Daoy (cell line): ENCODE data around the gene MIA2. TPM values are rescaled to one million over a fixed set of nuclear protein-coding genes. Genes with fewer than 3 reads are reported as not detected.
"Not testable (repeated sequence)": the region's sequence is repeated elsewhere in the genome, so short reads cannot be mapped to it uniquely, and the experiment has no call there.

Experiments
- DNase-seq: peaks from one replicate; pipeline ENCODE4 v3.0.0-alpha.2; 2015; ENCODE audit warnings: low read depth
- total RNA-seq: library from RNA; depleted of rRNA; stranded (reverse); fragments of >200 nt; shearing (Covaris generic); gene quantifications from 2 replicates; pipeline ENCODE4 v1.2.3, GENCODE V29; 2014

The MIA2 gene
- total RNA-seq, 1 experiment from 2014 or later: 19.1 TPM

DNA sequence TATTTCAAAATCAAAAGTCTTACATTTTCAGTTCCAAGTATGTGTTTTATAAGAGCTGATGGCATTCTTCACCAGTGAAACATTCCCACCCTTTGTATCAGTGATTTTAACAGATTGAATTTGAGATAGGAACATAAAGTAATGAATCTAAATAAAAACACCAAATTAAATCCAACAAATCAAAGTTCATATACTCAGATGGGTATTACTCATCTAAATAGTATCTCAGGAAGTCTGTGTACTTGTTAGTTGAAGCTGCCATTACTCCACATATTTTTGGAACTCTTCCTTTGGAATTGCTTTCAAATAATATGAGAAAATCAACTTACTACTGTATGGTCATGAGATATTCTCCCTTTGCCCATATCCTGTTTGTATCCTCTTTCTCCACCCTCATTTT, 89.1 kb downstream of the MIA2 start:
- DNase-seq: no peak

DNA sequence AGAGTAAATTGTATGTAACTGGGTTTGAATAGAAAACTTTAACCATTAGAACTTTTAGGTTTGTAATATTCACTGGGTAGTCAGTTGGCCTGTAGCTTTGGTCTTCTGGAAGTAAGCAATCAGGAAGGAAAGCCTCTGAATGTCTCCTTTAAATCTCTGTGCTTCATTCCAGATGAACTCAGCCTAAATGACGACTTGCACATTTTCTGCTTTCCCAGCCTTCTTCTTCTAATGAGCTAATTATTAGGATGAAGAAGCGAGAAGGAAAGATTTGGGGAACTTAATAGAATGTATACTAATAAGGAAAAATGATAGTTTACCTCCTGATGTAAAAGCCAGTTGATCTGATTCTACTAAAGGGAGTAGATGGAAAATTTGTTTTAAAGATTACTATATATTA, 90.4 kb downstream of the MIA2 start:
- DNase-seq: no peak

DNA sequence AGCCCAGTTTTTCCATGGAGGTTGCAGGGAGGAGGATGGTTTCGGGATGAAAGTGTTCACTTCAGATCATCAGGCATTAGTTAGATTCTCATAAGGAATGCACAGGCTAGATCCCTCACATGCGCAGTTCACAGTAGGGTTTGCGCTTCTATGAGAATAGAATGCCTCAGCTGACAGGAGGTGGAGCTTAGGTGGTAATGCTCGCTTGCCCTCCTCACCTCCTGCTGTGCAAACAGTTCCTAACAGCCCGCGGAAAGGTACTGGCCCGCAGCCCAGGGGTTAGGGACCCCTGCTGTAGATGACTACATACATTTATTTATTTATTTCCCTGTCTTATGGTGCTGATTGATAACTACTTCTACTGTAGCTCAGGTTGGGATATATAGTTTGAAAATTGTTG, 105.3 kb downstream of the MIA2 start:
- DNase-seq: peak; percentile 5

DNA sequence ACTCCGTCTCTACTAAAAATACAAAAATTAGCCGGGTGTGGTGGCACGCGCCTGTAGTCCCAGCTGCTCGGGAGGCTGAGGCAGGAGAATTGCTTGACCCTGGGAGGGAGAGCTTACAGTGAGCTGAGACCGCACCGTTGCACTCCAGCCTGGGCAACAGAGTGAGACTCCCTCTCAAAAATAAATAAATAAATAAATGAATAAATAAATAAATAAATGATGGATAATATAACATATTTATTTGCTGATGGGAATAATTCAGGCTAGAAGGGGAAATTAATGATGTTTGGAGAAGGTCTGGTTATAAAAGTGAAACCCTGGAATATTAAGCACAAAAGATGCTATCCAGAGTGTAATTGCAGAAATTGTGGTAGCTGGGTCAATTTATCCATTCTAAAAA, 107.4 kb downstream of the MIA2 start:
- not testable (repeated sequence) for DNase-seq

DNA sequence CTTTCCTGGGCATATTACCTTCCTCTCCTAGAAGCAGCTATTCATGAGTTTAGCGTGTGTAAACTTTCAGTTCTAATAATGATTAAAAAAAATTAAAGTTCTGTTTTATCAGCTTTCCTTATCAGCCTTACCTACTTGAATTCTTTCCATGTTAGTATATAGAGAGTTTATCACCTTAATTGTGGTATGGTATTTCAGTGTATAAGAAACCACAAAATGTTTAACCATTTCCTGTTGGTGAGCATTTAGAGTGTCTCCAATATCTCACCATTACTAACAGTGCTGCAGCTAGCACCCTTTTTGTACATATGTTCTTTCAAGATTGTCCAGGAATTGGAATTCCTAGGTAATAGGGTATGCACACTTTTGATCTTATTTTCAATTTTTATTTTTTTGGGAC, 109.1 kb downstream of the MIA2 start:
- no peak for DNase-seq

DNA sequence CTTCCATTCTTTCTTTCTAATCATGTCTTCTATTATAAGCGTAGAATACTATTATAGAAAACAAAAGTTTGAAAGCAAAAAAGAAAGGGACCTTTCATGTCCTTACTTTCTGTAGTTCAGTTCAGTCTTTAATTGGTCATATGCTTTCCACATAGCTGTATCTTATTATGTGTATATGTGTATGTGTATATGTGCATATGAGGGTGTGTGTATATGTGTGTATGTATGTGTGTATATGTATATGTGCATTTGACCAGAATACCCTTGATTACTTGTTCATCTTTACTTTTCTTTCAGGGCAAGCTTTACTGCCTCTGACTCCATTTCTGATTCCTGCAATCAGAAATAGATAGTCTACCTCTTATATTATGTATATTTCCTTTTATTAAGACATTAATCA, 109.9 kb downstream of the MIA2 start:
- DNase-seq: no peak

DNA sequence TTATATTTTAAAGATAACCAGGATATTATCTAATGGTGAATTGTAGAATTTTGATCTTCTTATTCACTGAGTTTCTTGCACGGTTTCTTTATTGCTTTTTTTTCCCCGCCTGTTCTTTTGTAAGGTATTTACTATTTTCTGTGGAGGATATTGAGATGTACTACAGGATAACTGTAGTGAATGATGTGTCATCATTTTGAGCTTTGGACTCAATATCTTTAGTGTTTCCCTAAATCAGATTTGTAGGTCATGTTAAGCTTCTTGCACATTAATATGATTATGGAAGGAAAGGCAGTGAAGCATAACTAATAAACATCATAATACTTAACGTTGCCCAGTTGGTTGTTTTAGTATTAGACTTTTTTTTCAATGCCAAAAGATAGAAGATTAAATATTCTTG, 117.2 kb downstream of the MIA2 start:
- DNase-seq: no peak

DNA sequence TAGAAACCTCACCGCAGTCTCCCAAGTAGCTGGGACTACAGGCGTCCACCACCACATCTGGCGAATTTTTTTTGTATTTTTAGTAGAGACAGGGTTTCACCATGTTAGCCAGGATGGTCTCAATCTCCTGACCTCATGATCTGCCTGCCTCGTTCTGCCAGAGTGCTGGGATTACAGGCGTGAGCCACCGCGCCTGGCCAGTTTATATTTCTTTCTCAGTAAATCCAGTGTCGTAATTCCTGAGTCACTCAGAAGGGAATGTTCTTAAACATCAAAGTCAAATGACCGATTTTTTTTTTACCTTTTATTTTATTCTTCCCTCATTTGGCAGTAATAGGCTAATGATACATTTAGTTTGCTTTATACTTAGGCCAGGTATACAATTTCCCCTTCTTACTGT, 118.0 kb downstream of the MIA2 start:
- DNase-seq: no peak

DNA sequence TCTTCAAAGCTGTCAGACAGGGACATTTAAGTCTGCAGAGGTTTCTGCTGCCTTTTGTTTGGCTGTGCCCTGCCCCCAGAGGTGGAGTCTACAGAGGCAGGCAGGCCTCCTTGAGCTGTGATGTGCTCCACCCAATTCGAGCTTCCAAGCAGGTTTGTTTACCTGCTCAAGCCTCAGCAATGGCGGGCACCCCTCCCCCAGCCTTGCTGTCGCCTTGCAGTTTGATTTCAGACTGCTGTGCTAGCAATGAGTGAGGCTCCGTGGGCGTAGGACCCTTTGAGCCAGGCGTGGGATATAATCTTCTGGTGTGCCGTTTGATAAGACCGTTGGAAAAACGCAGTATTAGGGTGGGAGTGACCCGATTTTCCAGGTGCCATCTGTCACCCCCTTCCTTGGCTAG, 125.4 kb downstream of the MIA2 start:
- DNase-seq: not testable (repeated sequence)

DNA sequence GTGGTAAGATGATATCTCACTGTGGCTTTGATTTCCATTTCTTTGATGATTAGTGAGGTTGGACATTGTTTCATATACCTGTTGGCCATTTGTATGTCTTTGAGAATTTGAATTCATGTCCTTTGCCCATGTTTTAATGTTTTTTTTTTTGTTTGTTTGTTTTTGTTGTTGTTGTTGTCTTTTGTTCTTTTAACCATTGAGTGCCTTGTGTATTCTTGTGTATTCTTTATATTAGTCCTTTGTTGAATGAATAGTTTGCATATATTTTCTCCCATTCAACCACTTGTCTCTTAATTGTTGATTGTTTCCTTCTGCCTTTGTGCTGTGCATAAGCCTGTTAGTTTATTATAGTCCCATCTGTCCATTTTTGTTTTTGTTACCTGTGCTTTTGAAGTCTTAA, 126.6 kb downstream of the MIA2 start:
- no peak for DNase-seq

DNA sequence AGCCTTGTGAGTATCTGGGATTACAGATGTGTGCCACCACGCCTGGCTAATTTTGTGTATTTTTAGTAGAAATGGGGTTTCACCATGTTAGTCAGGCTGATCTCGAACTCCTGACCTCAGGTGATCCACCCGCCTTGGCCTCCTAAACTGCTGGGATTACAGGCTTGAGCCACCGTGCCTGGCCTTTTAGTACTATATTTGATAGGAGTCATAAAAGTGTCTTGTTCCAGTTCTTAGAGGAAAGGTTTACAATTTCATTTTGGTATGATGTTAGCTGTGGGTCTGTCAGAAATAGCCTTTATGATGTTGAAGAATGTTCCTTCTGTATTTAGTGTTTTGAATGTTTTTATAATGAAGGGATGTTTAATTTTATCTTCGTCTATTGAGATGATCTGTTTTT, 127.8 kb downstream of the MIA2 start:
- DNase-seq: not testable (repeated sequence)

DNA sequence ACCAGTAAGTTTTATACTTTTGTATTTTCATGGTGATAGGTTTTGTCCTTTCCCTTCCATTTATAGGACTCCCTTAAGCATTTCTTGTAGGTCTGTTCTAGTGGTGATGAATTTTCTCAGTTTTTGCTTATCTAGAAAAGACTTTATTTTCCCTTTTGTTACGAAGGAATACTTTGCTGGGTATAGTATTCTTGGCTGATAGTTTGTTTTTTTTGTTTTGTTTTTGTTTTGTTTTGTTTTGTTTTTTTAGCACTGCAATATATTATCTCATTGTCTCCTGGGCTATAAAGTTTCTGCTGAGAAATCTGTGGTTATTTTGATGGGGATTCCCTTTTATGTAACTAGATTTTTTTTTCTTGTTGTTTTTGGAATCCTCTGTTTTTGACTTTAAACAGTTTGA, 130.8 kb downstream of the MIA2 start:
- DNase-seq: no peak

DNA sequence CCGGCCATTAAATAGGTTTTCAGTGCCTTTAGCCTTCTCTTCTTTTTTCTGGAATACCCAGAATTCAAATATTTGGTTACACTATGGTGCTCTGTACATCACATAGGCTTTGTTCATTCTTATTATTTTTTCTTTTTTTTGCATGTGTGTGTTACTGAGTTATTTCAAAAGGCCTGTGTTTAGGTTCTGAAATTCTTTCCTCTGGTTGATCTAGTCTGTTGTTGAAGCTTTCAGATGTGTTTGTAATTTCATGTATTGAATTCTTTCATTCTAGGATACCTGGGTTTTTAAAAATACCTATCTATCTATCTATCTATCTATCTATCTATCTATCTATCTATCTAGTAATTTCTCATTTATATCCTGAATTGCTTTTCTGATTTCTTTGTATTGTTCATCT, 131.6 kb downstream of the MIA2 start:
- no peak for DNase-seq

DNA sequence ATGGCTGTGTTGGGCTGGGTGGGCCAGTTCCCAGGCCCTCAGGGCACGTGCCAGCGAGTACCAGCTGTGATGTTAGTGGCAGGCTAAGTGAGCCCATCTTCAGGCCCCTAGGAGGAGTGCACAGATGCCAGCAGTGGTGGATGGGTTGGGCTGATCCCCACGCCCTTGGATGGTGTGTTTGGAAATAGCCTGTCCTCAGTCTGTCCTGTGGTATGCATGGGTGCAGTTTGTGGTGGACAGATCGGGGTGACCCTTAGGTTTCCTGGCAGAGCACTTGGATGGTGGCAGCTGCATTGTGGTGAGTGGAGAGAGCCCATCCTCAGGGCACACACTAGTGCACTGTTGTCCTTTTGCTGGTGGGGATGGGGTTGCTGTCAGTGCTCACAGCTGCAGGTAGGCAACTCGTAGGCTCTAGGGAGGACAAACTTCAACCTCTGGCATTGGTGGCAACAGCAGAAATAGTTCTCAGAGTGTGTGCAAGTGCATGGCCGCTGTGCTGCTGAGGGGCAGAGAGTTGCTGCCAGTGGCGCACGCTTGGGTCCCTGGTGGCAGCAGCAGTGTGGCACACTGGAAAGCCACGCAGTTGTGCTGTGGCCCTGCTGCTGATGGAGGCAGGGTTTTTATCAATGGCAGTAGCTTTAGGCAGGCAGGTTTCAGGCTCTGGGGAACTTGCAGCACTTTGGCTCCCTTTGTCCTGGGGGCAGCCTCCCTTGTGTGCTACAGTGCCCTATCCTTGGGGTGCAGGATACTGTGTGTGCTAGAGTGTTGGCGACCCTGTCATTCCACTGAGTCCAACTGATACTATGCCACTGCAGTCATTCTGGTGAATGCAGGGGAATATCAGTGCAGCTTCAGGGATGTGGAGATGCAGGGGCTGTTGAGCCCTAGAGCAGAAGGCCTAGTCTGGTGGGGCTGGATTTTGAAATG, 133.0 kb downstream of the MIA2 start:
- DNase-seq: no peak

DNA sequence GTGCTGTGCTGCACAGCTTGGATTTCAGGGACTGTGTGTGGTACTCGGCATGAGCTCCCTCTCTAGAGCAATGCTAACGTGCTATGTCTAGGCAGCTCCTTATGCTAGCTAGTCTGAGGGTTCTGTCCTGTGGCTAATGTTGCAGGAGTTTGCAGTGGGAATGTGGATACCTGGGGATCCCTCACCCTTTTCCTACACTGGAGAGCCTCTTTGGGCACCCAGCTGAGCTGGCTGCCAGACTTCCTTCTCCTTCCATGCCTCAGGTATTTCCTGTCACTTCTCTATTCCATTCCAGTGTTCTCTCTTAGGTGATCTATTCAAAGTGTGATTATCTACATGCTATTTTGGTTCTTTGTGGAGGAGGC, 133.7 kb downstream of the MIA2 start:
- no peak for DNase-seq

DNA sequence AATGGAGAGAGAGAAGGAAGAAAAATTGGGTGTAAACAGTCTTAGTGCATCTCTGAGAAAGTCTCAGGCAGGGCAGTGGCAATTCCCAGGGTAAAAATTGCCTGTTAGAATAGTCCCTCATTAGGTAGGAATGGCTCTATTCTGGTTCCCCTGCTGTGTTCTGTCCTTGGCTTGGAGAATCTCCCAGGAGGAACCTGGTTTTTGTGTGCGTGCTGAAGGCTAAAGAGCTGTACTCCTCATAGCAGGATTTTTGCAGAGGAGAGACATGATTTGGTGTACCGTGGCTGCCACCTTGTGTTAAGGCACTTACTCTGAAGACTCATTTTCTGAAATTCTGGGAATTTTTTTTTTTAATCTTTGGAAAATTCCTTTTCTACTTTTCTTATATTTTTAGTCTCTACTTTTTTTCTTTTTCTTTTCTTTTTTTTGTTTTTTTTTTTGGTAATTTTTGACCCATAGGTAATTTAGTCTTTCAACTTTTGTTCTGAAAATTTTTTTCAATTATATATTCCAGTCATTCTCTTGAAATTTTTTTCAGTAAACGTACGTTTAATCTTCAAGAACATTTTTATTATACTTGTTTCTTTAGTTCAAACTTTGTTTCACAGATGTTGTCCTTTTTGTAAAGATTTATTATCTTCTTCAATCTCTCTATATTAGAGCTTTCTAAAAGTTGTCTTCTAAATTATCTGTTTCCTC, 134.7 kb downstream of the MIA2 start:
- peak; percentile 62 for DNase-seq

DNA sequence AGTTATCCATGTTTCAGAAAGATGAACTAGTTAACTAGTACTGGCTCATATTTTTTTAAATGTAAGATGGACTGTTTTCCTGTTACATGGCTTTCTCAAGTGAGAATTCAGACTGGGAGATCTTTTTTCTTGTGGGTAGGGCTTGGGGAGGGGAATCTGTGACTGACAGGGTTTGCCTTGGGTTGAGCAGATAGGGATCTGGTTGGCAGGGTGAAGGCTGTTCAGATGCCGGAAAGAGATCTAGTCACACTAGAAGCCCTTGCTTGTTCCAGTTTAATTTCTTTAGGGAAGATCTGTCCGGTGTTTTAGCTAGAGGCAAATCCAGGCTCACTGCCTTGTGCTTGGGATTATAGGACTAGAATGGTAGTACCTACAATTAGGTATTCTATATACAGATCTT, 135.3 kb downstream of the MIA2 start:
- DNase-seq: no peak

DNA sequence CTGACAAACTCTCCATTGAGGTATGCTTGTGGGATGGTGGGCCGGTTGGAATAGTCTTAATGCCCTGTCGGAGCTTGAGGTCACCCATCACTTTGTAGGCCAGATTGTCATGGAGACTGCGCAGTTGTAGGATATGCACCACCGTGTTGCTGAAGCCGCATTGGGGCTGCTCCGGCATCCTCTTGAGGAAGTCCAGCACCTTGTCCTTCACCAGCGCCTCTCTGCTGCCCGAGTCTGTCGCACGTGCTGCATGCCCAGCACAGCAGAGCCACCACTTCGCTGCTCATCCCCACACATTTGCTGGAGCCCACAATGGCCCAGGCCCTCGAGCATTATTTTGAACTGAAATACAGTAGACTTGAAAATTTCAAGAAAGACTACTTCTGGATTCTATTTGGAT, 136.7 kb downstream of the MIA2 start:
- DNase-seq: no peak

DNA sequence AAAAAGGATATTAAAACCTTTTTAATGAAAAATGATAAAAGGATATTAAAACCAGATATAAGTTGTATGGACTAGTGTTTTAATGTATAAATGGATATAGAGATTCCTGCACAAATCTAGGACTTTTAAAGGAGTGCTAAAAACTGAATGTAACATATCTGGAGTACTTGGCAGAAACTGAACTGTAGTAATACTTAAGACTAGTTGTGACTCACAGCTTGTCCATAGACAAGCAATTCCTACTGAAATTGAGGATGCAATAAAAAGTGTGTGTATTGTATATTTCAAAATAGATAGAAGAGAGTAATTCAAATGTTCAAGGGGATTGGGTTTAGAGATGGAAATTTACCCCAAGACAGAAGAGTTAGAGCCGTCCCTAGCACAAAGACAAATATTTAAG, 138.9 kb downstream of the MIA2 start:
- no peak for DNase-seq

DNA sequence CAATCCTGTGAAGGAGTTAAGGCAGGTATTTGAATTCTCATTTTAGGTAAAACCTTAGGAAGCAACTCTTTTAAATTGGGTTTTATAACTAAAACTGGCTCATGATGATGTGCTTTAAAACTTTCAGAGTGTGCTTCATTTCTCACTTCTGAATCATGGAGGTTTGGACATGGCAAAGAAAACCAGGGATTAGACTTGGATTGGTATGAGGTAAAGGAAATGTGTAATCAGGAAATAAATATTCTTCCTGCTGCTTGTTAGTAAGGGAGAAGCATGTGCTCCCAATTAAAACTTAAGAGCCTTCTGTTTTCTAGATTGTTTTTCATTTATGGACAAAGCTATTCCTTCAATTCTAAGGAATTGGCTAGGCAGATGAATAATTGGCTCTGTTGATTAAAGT, 141.1 kb downstream of the MIA2 start:
- DNase-seq: peak; percentile 12

DNA sequence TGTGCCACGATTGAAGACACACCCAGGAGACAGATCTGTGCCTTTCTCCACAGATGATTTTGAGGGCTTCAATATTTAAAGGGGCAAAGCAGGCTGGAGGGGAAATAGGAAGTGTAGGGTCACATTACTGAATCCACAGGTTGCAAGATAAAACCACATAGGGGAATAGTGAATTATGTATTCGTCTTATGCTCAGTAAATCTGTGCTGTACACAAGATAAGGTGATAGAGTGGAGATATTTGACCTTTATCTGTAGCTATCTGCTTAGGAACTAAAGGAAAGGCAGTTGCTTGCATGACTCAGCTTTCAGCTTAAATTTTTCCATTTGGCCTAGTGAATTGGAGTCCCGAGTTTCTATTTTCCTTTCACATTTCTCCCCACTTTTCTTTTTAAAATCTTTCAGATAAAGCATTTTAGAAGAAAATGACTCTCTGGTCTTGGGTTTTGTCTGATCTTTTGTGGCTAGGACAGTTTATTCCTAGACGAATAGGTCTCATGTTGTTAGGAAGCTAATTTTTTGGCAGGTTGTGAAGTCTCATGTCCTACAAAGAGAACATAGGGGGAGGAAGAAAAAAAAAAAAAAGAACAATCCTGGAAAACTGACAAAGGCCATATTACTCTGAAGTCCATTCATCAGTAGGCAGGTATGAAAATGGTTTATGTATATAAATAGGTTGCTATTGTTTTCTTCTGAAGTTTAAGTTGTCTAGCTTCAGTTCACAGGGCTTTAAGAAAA, 143.1 kb downstream of the MIA2 start:
- peak; percentile 15 for DNase-seq

DNA sequence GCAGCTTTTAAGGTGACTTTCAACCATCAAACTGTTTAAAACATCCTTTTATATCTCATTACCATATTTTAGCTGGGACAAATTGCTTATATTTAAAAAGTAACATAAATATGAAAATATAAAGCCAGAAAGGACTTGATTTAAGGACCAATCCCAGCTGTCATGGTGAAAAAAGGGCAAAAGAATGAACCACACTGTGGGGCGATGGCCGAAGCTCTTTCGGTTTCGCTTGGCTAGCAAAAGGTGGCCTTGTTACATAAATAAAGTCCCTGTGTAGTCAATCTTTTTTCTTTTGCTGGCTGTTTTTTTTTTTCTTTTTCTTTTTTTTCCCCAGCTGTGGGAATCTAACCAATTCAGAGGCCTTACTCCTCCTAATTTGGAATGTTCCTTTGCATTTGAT, 147.7 kb downstream of the MIA2 start:
- no peak for DNase-seq

DNA sequence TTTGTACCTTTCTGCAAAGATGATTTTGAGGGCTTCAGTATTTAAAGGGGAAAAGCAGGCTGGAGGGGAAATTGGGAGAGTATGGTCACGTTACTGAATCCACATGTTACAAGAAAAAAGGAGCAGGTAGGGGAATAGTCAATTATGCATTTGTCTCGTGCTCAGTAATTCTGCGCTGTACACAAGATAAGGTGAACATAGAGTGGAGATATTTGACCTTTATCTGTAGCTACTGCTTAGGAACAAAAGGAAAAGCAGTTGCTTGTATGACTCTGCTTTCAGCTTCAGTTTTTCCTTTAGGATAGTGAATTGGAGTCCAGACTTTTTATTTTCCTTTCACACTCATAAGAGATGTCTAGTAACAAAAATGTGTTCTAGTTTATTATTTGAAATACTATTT, 148.7 kb downstream of the MIA2 start:
- no peak for DNase-seq
